Islet of Langerhans (tissue), 1 donor: ENCODE data around the gene OPA3.

Experiments used
- FAIRE-seq: peaks from one replicate; lab custom pipeline; 2011; peaks lifted over from hg19 to GRCh38; lab: Jason Lieb, UNC

The OPA3 gene

DNA sequence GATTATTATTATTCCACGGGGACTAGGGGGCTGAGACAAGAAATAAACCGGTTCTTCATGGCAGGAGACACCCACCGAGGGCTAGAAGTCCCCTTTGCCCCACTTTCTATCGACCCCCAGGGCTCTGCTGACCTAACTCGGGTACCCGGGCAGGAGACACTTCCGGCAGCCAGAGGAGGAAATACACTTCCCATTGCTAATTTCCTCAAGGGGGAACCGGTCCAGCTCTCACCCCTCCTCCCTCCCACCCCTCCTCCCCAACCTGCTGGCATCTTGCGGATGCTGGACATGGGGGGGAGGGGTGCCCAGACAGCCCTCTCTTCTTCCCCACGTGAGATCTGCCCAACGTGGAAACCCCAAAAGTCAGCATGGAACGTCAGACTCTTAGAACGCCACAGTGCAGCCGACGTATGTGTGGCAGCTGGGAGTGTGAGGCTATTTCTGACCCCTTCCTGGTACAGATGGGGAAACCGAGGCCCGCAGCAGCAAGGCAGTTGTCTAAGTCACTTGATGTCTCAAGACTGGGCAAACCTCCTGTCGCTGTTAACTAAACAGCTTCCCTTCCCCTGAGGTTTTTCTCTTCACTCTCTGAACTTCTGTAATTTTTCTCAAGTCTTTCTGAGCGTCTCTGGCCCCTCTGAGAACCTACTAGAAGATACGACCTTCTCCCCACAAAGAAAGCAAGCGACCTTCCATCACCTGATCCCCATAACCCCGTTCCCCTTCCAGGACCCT lies 13.8 kb upstream of the OPA3 start:
- FAIRE-seq: no peak

DNA sequence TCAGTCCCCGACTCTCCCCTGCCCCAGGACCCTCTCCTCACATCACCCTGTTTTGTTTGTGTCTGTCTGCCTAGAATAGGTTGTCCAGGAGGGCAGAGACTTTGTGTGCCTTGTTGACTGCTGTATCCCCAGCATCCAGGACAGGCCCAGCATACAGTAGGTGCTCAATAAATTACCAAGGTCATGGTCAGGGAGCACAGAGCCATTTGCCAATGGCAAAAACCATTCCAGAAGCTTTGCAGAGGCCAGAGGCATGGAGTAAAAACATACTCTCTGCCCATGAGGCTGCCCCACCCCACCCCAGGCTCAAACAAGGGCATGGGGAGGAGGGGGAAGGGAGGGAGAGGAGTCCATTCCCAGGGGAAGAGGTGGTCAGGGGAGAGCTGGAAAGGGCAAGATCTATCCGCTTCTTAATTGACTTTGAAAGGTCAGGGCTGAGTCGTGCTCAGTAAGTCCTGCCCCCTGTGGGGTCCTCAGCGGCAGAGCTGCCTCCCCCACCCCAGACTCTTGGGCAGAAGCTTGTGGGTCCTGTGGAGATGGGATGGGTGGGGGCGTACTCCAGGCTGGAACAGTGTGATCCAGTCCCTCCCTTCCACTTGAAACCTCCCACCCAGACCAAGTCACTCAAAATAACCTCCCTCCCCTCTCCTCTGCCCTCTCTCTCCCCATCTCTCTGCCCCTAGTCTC lies 13.0 kb upstream of the OPA3 start:
- no peak for FAIRE-seq

DNA sequence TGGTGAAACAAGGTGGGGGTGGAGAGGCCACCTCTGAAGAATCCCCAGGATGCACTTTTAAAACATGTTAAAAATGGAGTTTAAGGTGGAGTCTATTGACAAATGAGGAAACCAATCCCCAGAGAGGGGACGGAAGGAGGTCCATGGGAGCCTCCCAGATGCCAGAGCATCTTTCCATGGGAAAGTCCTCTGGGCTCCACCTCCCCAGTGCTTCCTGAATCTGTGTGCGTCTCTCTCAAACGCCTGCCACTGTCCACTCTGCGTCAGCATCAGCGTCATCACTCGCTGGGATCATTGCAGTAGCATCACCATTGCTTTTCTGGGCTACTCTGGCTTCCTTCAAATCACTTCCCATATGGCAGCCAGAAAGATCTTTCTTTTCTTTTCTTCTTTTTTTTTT lies 11.2 kb upstream of the OPA3 start:
- FAIRE-seq: no peak

DNA sequence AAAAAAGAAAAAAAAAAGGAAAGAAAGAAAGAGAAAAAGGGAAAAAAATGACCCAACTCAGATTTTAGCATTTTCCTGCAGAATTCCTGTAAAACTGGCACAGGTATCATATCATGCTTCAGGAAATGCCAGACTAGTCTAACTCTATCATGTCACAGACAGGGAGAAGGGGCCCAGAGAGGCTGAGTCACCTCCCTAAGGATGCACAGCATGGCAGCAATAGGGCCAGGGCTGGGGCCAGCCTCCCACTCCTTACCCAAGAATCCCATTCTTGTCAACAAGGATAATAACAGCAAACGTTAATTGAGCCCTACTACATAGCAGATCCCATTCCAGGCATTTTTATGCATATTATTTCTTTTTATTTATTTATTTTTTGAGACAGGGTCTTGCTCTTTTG lies 8.9 kb upstream of the OPA3 start:
- no peak for FAIRE-seq

DNA sequence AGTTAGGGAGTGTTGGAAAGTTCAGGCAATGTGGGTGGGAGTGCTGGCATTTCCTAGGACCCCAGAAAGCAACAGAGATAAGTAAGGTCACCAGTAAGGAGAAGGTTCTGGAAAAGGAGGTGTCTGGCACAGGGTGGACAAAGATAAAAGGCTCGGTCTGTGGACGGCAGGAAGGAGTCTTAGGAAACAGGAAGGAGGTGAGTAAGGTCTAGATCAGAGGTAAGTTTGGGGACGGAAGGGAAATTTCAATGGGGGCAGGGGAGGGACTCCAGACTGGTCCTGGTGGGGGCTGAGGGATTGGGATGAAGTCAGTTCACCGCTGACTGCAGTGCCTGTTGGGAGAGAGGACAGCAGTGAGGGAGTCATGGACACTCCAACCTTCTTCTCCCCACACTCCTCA lies 7.8 kb upstream of the OPA3 start:
- no peak for FAIRE-seq

DNA sequence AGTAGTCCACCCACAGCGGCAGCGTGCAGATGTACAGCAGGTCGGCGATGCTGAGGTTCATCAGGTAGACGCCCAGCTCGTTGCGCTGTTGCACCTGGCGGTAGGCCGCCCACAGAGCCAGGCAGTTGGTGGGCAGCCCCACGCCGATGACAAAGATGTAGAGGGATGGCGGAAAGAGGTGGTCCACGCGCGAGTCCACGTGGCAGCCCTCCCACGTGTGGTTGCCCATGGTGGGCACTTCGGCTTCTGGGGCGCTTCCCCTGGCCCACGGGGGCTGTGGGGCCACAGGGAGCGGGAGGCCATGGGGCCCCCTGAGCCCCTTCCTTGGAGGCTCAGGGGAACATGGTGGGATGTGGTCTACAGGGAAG lies 7.0 kb upstream of the OPA3 start:
- no peak for FAIRE-seq

DNA sequence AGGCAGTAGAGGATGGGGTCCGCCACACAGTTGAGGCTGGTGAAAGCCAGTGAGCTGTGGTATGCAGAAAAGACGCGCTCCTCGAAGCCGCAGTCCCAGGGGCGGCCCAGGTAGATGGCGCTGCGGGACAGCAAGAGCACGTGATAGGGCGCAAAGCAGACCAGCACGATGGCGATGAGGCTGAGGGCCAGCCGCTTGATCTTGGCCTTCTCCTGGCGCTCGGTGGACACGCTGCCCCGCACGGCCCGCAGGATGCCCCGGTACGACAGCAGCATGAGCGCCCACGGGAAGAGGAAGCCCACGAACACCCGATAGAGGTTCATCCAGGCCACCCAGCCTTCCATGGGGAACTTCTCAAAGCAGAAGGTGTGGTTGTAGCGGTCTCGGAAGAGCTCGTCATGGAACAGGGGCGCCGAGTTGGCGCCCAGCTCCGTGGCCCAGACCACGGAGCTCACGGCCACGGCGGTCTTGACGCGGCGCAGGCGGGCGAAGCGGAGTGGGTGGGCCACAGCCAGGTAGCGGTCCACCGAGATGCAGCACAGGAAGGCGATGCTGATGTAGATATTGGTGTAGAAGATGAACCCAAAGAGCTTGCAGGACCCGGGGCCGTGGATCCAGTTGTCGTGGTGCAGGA lies 6.5 kb upstream of the OPA3 start:
- no peak for FAIRE-seq

DNA sequence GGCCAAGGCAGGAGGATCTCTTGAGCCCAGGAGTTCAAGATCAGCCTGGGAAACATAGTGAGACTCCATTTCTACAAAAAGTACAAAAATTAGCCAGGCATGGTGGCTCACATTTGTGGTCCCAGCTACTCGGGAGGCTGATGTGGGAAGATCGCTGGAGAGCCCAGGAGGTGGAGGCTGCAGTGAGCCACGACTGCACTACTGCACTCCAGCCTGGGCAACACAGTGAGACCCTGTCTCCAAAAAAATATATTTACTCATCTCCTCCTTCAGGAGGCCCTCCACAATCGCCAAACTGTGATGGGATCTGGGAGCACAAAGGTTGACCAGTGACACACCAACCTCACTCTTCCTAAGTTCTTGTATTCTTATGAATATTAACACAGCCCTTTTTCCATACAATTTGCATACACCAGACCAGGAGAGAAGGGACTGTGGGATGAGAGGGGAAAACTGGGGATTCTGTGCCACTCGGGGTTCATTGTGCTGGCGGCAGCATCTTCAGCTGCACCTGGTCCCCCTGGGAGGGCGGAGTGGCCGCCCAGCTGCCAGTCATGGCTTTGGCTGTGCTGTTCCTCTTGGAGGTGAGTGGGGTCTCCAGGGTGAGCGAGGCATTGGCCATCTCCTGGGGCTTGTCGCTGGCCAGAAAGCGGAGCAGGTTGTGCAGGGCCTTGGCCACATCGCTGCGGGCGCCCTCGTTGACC lies 5.8 kb upstream of the OPA3 start:
- FAIRE-seq: no peak

DNA sequence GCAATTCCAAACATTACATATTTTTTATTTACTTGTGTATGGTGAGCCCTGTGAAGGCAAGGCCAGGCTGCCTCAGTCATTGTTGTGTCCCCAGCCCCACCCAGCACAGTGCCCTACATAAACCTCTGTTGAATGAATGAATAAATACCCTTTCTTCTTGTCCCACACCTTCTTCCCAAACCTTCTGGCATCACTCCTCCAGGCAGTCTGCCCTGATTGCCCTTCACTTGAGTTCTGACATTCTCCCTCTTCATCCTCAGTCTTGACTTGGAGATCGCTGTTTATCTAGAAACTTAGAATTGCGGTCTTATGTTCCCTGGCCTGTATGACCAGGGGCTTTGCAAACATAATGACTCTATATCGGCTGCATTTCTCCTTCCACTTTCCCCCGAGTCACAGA lies 5.2 kb upstream of the OPA3 start:
- FAIRE-seq: no peak

DNA sequence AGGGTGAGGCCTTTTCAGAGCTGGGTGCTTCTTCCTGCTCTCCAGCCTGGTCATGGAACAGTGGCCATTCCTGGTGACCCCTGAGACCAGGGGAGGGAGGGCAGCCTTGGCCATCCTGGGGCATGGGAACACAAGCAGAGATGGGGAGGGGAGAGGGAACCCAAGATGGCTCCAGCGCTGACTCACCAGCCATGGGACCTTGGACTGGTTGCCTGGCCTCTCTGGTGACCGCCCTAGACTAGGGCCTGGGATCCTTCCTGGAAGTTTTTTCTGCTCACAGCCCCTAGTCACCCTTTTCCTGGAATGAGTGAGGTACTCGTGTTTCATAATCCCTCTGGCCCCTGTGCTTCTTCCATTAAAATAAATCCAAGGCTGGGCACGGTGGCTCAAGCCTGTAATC lies 3.3 kb upstream of the OPA3 start:
- FAIRE-seq: no peak

DNA sequence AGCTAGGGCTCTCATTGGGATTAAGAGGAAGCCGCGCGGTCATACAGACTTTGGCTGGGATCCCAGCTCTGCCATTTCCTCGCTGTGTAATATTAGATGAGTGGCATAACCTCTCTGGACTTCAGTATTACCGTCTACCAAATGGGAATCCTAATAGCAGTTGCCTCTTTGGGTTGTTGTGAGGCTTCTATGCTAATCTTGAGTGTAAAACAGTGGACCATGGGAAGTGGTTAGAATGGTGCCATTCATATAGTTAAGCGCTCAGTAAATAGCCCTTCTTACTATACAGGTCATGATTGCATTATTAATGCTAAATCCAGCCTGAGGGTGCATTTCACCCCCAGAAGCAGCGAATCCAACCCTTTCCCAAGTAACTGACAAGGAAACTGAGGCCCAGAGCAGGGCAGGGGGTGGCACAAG lies 566 bp upstream of the OPA3 start:
- FAIRE-seq: no peak

DNA sequence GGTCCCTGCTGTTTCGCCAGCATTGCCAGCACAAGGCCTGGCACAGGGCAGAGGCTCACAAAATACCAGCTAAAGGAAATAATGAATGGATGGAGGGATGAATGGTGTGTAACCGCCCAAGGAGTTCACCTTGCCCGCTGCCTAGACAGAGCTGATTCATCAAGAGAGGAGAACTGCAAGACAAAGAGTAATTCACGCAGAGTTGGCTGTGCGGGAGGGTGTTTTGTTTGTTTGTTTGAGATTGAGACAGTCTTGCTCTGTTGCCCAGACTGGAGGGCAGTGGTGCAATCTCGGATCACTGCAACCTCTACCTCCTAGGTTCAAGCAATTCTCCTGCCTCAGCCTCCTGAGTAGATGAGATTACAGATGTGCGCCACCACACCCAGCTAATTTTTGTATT lies 3.0 kb downstream of the OPA3 start:
- FAIRE-seq: no peak

DNA sequence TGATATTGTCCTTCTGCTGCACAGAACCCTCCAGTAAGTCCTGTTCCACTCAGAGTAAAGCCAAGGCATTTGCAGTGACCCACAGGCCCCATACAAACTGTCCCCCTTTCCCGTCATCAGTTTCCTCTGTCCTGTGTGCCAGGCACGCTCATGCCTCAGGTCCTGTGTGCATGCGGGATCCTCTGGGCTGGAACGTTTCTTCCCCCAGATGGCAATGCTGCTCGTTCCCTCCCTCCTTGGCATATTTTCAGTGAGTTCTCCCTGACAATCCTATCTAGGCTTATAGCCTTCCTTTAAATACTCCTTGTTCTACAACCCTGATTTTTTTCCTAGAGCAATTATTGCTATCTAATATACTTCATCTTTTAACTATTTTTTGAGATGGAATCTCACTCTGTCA lies 5.7 kb downstream of the OPA3 start:
- FAIRE-seq: no peak

DNA sequence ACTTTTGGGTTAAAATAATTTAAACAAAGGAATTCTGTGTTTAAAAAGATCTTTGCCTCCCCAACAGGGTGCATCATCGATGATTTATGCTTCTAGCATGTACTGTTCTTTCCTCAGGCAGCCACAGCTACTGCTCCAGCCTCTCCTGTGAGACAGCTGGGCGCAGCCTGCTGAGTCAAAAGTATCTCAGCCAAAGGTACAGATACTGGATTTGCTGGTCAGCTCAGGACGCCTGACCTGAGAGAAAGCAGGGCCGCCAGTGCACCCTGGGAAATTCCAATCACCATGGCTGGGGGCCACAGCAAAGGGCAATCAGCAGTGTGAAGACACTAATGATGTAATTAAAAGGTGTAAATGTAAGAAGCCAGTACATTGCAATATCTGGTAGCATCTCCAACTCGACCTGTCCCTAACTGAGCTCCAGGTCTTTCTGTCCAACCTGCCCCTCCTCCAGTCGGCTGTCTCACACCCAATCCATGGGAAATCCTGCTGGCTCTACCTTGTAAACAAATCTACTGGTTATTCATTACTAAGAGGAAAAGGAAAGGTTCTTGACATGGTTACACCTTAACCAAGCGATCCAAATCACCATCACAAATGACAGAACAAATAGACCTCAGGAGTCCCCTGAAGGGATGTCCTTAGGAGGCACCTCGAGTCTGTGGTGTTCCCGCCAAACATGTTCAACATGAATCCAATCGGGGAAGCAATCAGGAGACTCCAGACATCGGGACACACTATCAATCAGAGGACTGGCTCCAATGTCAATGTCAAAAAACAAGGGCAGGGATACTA lies 7.3 kb downstream of the OPA3 start:
- peak; percentile 72 for FAIRE-seq

DNA sequence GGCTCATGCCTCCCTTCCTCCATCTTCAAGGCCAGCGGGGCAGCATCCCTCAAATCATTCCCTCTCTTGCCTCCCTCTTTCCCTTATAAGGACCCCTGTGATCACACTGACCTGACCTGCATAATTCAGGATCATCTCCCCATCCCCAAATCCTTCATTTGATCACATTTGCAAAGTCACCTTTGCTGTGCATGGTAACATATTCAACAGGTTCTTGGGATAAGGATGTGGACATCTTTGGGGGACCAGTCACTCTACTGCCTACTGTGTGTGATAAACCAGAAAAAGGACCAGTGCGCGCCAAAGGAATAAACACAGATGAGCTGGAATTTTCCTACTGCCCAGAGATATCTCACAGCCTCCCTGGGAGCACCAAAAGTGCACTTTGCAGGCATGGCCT lies 7.9 kb downstream of the OPA3 start:
- FAIRE-seq: no peak

DNA sequence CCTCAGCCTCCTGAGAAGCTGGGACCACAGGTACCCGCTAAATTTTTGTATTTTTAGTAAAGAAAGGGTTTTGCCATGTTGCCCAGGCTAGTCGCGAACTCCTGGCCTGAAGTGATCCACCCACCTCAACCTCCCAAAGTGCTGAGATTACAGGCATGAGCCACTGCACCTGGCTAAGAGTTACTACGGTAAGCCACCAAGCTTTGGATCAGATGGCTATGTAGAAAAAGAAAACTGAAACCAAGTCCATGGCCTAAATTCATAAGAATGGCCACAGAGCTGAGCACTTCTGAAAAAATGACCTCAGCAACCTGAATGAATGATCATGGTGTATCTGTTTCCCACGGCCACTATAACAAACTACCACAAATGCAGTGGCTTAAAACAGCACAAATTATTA lies 9.4 kb downstream of the OPA3 start:
- no peak for FAIRE-seq

DNA sequence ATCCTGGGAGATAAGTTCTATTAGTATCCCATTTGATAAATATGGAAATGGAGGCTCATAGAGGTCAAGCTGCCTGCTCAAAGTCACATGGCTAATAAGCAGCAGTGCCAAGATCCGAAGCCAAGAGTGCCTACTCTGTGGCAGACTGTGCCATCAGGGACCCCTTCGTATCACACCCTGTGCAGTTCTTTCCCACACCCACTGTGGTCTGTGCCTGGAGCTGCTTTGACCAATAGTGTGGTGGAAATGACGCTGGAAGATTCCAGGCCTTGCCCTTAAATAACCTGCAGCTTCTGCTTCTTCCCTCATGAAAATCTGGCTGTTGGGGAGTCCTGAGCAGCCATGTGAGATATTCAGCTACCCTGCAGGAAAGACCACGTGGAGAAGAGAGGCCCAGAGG lies 10.1 kb downstream of the OPA3 start:
- no peak for FAIRE-seq

DNA sequence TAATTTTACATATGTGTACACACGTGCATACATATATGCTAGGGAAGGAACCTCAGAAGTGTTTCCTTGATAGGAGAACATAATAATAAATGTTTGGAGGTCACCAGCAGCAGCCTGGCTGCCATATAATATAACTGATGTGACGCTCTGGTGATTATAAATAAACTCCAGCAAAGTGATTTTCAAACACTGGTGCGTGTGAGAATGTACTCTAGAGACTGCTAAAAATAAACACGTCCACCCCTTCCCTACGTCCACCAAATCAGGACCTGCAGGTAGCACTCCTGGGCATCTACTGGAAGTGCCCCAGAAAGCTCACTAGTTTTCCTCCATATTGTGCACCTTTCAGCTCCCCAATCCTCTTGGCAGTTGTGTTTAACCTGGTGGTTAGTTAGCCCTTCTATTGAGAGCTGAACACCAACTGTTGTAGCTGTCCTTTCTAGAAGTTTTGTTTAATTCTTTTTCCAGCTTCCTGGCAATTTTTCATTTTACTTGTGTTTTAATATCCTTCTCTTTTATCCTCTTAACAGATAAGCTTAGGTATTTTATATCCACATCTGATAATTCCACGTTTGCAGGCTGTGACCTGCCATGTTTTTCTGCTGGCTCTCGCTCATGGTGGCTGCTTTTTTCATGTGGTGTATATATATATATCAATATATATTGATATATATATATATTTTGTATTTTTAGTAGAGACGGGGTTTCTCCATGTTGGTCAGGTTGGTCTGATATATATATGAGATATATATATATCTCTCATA lies 13.0 kb downstream of the OPA3 start:
- FAIRE-seq: no peak

DNA sequence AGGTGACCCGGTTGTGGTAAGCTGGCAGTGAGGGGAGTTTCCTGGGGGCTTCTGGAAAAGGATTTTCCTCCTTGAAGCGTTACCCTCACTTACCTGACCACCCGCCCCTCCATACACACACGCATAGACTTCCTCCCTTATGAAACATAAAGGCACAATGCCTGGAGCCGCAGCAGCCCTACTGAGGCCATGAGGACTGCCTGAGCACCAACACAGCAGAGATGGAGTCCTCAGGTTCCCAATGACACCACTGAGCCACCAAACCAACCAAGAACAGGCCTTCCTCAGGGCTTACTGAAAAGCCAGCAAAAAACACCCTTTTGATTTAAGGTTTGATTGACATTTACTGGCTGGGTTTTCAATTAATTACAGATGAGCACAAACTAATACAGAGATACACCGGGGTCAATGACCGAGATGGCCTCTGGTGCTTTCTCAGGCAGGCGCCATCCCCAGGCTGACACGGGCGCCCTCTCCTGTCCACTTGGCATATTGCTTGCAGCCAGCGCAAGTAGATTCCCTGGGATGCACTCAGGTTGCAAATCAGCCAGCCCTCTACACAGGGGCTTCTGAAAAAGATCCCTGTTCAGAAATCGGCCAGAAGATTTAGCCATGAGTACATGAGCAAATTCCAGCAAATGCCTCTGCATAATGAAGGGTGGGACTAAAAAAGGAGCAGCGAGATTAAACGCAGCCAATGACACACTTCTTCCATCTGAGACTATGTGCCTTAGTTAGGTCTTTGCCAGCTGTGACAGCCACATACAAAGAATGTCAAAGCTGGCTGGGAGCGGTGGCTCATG lies 14.8 kb downstream of the OPA3 start:
- no peak for FAIRE-seq

DNA sequence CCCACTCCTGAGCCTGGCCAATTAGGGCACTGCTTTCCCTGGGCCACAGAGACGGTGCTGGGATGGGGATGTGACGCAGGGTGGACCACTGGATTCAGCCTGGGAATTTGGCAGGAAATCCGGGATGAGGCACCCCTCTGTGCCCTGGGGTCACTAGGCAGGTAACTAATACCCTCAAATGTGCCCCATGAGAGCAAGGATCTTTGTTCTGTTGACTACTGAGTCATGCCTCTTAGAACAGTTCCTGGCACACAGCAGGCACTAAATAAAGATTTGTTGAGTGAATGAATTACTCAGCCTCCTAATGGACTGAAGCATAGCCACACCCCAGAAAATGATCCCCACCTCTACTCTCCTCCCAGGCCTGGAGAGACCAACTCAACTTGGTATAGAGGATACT lies 15.9 kb downstream of the OPA3 start:
- FAIRE-seq: no peak

DNA sequence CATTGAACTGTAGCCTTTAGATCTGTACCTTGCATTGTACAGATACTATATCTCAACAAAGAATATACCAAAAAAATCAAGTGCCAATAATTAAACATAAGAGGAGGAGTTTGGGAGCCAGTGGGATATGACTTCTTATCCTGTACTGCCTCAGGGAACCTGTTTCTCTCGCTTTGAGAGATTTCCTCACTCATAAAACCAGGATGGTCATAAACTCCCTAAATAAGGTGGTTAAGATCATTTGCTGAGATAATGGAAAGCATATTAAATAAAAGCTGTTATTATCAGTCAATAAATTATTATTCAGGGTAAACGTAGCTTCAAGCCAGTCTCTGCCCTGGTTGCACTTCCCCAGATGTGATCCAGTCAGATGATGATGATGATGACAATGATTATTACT lies 17.0 kb downstream of the OPA3 start:
- no peak for FAIRE-seq
